GM19023 (cell line): Measurements from ENCODE around the gene ACTN4.

Experiments used
- ATAC-seq: cut with Tn5 transposase; IDR thresholded peaks from one replicate; pipeline ENCODE4 v1.9.1; 2021; ENCODE audit warnings: mild to moderate bottlenecking, moderate library complexity; ENCODE audit not compliant: unreplicated experiment

The ACTN4 gene

DNA sequence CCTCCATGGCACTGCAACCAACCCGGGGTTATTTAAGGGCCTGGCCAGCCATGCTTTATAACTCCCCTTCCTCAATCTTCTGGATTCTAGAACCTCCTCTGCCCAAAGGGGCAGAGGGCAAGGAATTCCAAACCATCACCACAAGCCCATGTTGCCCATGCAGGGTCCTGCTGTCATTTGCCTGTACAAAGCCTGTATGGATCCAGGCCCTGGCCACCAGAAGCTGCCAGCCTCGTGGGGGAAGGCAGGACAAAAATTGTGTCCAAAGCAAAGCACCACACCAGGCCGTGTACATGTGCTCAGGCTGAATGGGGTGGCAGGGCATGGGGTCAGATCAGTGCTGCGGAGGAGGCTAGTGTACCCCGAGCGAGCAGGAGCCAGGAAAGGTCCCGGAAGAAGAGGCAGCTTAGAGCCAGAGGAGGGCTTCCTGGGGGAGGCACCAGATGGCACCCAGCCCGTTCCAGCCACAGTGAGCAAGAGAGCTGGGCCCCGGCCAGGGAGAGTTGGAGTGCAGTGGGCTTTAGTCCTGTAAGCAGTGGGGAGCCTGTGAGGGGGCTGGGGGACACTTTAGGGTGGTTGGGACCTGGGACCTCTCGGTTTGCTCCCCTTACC, 61.1 kb downstream of the ACTN4 start:
- ATAC-seq: no peak

DNA sequence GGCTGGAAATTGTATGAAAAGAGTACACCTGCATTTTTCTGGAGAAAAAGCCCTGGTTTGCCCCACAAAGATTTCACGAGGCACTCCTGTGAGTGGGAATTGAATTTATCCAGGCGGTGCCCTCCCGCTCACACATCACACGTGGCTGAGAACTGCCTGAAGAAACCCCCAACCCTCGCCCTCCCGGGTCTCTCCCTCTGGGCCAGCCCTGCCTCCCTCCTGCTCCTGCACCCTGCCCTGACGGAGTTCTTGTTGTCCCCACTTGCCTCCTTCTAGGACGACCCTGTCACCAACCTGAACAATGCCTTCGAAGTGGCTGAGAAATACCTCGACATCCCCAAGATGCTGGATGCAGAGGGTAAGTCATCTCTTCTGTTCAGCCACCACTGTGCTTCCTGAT, 61.7 kb downstream of the ACTN4 start:
- ATAC-seq: no peak

DNA sequence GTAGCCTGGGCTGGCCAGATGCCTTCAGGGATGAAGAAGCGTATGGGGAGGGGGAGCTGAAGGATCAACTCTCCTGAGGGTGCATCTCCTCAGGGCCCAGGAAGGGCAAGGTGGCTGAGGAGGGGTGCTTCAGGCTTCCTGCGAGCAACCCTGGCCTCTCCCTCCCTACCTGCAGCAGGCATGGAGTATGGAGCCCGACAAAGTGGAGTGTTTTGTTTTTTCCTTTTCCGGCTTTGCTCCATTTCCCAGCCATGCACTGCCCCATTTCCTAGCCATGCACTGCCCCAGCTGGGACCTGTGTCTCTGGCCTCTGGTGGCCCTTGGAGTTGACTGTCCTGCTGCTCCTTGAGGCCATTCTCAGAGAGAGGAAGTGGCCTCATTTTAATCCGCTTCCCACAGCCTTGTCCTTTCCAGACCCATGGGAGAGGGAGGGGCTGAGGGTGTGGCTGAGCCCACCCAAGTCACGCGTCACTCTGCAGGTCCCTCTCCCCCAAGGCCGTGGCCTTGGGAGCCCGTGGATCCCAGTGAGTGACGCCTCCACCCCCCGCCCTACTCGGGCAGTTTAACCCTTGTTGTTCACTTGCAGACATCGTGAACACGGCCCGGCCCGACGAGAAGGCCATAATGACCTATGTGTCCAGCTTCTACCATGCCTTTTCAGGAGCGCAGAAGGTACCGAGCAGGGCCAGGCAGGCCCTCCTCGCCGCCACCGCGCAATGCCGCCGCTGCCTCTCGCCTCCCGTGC, 62.4 kb downstream of the ACTN4 start:
- no peak for ATAC-seq

DNA sequence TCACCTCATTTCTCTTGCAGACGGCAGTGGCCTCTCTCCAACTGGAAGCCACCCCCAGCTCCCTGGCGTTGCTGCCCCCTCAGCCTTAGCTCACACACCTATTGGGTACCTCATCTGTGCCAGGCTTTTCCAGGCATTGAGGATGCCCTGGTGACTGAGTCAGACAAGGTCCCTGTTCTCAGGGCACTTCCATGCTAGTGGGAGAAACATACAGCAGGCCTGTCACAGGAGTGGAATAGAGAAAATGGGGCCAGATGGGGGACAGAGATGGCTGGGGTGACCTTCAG, 62.9 kb downstream of the ACTN4 start:
- no peak for ATAC-seq

DNA sequence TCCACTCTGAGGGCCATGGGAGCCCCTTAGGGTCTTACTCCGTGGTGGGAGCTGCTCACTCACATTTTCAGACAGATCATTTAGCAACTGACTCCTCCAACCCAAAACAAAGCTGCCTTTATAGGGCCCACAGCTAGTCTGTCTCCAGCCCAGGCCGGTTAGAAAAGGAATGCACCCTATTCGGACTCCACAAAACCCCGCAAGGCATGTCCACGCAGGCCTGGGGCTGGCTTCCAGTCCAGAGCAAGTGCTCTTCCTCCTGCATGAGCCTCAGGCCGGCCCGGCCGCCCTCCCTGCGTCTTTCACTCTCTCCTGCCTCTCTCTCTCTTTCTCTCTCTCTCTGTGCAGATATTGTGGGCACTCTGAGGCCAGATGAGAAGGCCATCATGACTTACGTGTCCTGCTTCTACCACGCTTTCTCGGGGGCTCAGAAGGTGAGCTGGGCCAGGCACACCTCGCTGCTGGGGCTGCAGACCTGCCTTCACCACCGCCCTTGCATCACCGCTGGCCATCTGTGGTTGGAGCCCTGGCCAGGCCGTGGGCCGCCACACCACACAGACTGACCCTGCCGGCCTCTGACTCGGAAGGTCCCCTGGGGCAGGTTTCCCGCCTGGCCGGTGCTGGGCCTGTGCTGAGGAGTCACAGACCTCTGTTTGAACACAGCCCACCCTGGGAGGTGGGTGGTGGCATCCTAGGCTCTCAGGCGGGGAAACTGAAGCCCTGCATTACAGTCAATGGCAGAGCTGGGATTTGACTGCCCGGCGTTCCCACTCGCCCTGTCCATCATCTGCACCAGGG, 63.7 kb downstream of the ACTN4 start:
- ATAC-seq: no peak

DNA sequence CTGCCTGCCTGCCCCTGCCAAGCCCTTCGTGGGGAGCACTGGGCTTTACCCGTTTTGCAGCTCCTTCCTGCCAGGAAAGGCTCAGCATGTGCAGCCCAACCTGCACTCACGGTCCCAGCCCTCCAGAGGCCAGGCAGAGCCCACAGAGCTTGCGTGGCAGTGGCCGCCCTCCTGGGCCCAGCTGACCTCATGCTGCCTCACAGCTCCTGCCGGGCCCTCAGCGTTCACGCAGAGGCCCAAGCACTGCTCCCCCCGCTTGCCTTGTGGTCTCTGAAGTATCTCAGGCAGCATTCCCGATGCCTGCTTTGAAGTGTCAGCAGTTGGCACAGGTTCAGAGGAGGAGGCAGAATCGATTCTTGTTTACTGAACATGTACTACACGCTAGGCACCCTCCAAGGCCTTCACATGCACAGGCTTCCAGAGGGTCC, 64.3 kb downstream of the ACTN4 start:
- no peak for ATAC-seq

DNA sequence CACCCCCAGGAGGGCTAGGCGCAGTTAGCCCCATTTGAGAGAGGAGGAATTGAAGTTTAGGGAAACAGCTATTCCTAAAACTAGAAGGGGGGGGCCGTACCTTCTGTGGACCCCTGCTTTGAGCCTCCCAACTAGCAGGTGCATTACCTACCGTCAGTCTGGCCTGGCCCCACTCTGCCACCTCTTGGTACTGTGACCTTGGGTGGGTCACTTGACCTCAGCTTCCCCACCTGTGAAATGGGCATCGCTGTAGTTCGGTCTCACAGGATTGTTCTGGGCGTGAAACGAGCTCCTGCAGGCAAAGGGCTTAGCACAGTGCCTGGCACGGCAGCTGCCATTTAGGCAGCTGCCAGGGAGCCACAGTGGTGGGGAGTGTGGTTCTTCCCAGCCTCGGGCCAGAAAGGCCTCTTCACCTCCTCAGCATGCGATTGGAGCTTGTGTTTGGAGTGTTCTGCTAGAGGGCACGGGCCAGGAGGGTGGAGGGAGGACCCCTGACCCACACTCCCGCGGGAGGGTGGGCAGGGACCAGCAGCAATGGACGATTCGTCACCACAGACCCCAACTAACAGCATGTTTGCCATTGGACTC, 64.8 kb downstream of the ACTN4 start:
- ATAC-seq: no peak

DNA sequence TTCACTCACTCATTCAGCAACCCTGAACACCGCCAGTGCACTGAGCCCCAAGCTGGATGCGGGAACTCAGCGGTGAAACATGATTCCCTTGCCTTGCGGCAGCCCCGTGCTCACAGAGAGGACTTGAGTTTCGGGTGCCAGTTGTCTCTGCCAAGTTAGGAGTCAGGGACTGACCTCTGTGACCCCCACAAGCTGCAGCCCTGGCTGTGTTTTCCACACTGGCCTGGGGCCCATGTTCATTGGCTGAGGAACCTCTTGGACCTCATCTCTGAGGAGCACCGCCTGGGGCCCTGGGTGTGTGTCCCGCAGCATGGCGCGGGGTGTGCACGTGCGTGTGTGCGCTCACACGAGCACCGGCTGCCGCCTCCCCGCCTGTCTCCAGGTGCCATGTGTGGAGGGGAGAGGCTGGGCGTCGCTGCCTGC, 65.8 kb downstream of the ACTN4 start:
- no peak for ATAC-seq

DNA sequence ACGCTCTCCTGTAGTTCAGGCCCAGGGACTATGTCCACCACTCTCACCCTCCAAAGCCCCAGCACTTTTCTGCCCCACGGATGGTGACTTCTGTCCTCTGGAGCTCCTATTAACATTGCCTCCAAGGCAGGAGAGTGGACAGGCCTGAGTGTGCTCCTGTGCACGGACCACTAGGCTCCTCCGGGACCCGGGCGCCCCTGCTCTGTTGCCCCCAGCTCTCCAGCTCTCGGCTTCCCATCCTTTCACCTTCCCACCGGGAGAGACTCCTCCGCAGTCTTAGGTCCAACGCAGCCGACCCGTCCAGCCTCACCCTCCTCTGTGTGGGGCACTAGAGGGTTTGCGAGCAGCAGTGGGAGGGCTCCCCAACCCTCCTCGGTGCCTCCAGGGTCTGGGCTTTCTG, 66.4 kb downstream of the ACTN4 start:
- no peak for ATAC-seq

DNA sequence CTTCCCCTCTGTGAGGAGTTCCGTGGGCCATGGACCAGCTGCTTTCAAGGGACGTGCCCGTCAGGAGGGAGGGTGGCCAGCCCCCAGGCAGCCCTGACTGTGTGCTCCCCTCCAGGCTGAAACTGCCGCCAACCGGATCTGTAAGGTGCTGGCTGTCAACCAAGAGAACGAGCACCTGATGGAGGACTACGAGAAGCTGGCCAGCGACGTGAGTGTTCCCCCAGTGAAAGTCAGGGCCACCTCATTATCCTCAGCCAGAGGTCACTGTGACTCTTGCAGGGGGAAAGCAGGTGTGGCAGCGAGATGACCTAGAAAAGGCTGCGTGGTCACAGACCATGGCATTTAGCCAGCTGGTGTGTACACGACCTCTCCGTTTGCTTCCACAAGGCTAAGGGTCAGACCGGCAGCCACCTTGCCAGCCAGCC, 66.9 kb downstream of the ACTN4 start:
- ATAC-seq: no peak

DNA sequence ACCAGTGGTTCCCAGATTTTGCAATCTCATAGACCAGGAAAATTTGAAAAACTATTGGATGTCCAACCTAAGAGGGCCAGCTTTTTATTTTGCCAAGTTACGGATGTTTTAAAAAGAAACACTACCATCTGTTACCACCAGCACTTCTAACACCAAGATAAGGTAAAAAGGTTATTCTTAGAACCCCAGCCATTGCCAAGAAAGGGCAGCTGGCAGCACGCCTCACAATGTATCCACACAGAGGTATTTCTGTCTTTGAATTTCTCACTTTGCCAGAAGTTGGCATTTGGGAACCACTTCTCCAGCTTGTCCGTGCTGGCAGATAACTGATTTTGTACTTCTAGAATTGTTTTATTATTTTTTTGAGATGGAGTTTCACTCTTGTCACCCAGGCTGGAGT, 68.1 kb downstream of the ACTN4 start:
- no peak for ATAC-seq

DNA sequence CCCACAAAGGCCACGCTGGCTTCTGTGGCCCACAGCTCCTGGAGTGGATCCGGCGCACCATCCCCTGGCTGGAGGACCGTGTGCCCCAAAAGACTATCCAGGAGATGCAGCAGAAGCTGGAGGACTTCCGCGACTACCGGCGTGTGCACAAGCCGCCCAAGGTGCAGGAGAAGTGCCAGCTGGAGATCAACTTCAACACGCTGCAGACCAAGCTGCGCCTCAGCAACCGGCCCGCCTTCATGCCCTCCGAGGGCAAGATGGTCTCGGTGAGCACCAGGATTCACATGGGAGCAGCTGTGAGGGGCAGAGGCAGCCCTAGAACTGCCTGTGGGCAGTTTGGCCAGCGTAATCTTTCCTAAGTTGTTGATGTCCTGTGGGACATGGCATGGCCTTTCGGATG, 69.6 kb downstream of the ACTN4 start:
- ATAC-seq: no peak

DNA sequence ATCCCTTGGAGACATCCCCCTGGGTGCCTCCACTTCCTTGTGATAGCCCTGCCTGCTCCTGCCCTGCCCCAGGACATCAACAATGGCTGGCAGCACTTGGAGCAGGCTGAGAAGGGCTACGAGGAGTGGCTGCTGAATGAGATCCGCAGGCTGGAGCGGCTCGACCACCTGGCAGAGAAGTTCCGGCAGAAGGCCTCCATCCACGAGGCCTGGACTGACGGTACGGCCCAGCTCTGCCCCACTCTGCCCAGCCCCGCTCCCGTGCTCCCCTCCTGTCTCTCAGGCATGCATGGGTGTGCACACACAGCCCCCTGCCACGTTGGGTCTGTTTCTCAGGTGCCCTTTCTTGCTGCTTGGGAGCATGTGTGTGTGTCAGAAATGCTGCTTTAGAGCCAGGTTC, 70.4 kb downstream of the ACTN4 start:
- no peak for ATAC-seq

DNA sequence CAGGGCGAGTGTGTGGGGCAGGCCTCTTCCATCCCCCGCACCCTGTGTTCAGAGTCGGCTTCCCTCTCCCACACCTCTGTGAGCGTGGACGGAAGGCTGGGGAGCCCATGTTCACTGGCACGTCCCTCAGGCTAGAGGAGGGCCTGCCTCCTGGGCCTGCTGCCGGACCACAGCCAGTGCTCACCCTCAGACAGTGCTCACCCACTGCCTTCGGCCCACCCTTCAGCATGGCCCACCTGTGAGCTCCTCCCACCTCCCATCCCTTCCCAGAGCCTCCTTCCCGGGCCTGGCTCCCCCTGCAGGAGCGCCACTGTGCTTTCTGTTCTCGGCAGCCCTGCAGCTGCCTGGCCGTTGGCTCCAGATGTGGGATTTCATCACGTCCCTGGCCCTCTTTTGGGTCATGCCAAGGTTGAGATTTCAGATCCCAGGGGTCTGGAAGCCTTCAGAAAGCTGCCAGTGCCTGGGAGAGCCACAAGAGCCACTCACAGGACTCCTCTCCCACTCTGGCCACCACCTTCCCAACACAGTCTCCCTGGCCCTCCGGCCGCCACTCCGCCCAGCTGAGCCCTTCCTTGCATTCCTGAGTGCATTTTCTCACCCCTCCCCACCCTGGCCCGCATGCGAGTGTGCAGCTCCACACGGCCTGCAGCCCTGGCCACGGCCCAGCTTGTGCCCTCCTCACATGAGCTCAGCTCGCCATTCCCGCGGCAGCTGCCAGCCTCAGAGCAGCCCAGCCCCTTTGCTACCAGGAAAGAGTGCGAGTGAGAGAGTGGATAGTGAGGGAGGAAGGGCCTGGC, 71.5 kb downstream of the ACTN4 start:
- ATAC-seq: no peak

DNA sequence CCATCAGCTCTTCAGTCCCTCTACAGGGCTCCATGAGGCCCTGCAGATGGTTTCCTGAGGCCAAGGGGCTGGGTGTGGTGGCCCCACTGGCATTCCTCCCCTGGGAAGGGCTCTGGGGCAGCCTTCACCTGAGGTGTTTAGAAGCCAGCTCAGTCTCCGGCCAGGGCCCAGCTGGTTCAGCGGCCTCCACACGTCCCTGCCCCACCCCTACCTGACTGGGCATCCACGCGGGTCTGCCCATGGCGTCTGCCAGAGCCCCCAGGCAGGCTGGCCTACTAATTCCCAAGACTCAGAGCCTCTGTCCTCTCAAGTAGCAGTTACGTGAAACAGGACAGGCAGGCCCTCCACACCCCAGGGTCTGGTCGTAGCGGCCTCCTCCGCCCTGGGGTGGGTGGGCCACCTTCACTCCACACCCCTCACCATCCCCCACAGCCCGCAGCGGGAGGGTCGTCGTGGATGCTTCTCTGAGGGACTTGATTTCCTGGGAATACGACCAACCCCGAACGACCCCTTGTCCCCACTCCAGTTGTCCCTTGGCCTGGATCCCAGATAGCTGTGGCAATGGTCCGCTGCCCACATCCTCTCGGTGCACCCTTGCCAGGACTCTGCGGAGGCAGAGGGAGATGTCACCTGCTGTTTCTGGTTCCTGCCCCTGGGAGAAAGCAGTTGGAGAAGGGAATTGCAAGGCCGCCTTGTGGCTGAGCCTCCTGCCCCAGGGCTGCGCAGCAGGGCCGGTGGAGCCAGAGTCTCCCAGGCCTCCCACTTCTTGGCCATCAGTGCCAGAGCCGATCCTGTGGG, 72.5 kb downstream of the ACTN4 start:
- ATAC-seq: no peak

DNA sequence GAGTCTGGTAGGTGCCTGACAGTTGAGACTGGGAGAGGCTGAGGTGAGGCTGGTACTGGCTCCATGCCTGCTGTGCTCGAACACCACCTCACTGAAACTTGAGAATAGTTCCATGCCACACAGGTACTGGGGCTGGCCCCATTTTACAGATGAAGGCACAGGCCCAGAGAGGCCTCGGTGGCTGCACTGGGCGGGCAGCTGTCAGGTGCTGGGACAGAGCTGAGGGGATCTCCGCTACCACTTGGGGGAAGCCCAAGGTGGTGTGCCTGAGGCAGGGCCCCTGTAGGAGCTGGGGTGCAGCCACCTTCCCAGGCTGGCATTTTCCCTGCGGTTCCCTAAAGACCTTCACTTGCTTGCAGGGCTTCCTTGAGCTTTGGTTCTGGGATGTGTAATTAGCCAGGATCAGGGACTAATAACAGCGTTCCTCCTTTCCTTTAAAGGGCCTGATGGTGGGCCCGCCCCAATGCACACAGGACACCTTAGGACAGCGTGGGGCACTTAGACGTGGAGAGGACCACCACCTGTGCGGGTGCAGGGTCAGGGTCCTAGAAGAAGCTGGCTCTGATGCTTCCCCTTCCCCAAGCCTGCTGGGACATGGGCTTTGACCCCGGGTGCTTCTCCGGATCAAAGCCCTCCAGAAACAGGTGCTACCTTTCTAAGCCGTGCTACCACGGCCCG, 73.2 kb downstream of the ACTN4 start:
- ATAC-seq: no peak

DNA sequence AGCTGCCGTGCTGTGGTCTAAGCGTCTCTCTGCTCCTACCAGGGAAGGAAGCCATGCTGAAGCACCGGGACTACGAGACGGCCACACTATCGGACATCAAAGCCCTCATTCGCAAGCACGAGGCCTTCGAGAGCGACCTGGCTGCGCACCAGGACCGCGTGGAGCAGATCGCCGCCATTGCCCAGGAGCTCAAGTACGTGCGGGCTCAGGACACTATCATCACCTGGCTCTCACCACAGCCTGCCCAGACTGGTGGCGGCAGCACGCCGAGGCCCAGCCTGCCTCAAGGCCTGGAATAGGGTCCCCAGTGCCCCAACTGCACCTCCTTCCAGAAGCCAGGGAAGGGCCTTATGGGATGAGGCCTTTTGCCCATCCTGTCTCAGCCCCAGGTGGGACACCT, 74.0 kb downstream of the ACTN4 start:
- no peak for ATAC-seq

DNA sequence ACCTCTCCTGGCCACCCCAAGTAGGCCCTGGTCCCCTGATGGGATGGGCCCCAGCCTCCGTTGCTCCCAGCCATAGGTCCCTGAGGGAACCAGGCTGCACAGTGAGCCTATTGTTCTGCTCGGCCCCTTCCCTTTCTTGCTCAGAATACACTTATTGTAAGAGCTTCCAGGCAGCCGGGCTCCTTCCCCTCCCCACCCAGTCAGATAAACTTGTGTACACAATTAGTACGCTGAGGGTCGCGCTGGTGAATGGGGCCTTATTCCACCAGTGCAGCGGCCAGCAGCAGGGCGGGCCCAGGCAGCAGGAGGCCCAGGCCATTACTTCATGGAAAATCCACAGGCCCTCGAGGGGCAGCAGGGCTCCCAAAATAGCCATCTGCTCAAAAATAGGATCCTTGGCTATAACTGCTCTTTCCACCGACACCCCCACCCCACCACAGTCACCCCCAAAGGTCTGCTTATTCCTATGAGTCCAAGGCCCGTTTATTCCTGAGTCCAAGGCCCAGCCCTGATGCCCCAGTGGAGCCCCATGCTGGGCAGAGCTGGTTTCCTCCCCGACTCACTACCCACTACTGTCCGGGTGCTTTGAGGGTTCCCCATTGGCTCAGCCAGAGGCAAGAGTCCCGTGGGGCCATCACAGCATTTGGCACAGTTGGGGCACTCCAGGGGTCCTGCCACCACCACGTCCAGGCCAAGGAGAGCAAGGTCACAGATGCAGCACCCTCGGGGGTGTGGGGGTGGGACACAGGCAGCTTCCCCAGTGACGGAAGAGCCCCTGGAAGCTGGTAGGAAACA, 74.7 kb downstream of the ACTN4 start:
- ATAC-seq: no peak
